LNCaP clone FGC (cell line): ENCODE measurements around the gene SYNPO2.
"Not testable (repeated sequence)": the region's sequence is repeated elsewhere in the genome, so short reads cannot be mapped to it uniquely, and the experiment has no call there.

Experiments used
- DNase-seq: peaks from one replicate; pipeline ENCODE4 v3.0.0-alpha.2; 2011; ENCODE audit warnings: low read depth
- H3K4me3 ChIP-seq: 2 replicates; pipeline ENCODE4 v1.5.1; 2011; ENCODE audit warnings: mild to moderate bottlenecking, low read depth, low read length, control low read depth
- CTCF ChIP-seq: IDR thresholded peaks from 2 replicates; pipeline ENCODE4 v1.5.1; 2012; ENCODE audit warnings: mild to moderate bottlenecking; ENCODE audit not compliant: control insufficient read depth, insufficient read depth; ENCODE audit errors: extremely low read depth

SYNPO2 gene

GRCh38 chr4:119005928-119006460, 117.3 kb downstream of the SYNPO2 start:
- H3K4me3 ChIP-seq = no peak overlapping the region
- DNase-seq = no peak
- no peak for TF ChIP-seq CTCF

- no peak for DNase-seq
- TF ChIP-seq CTCF = no peak
- H3K4me3 ChIP-seq = no peak overlapping the region
Observed at GRCh38 chr4:119008761-119009160, 120.1 kb downstream of the SYNPO2 start.

GRCh38 chr4:119010221-119010620, 121.6 kb downstream of the SYNPO2 start:
- DNase-seq, H3K4me3 ChIP-seq: not testable (repeated sequence)

- no peak overlapping the region for H3K4me3 ChIP-seq
- DNase-seq = no peak
- no peak for TF ChIP-seq CTCF
Observed at GRCh38 chr4:119010909-119011606, 122.4 kb downstream of the SYNPO2 start.

GRCh38 chr4:119011607-119011988, 122.9 kb downstream of the SYNPO2 start:
- no peak for TF ChIP-seq CTCF
- no peak overlapping the region for H3K4me3 ChIP-seq
- no peak for DNase-seq

- no peak for DNase-seq
Observed at GRCh38 chr4:119014658-119015057, 126.0 kb downstream of the SYNPO2 start.

GRCh38 chr4:119016636-119017035, 128.0 kb downstream of the SYNPO2 start:
- DNase-seq = no peak
- TF ChIP-seq CTCF = no peak
- H3K4me3 ChIP-seq = no peak overlapping the region

More at GRCh38 chr4:119014658-119015057, 126.0 kb downstream of the SYNPO2 start:
- TF ChIP-seq CTCF = no peak
- H3K4me3 ChIP-seq = no peak overlapping the region
